Stimulated activated CD4-positive, alpha-beta T cell treated with anti-CD3 and anti-CD28 coated beads, Interleukin-4, amount 100 ng/mL, for 1 hour (primary cell): ENCODE results near the gene RIPOR3.
A peak's percentile ranks its signal among the peaks of the same experiment; 100 is the strongest.
"Not testable (repeated sequence)": the region's sequence is repeated elsewhere in the genome, so short reads cannot be mapped to it uniquely, and the experiment has no call there.

ENCODE experiments used
- DNase-seq: peaks from one replicate; pipeline ENCODE4 v3.0.0-alpha.2; 2020

Gene RIPOR3

DNA sequence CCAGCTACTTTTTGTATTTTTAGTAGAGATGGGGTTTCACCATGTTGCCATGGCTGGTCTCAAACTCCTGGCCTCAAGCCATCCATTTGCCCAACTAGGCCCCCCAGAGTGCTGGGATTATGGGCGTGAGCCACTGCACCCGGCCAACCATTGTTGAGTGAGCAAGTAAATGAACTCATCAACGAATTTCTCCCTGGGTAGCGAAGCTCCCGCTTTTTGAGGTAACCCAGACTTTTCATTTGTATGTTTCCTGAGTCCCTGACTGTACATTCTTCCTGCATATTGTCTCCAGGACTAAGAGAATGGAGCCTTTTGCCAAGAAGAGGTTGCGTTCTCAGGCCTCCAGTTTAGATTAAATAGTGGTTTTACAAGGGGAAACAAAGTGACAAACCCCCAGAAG lies 36.4 kb downstream of the RIPOR3 start:
- DNase-seq, result no peak

DNA sequence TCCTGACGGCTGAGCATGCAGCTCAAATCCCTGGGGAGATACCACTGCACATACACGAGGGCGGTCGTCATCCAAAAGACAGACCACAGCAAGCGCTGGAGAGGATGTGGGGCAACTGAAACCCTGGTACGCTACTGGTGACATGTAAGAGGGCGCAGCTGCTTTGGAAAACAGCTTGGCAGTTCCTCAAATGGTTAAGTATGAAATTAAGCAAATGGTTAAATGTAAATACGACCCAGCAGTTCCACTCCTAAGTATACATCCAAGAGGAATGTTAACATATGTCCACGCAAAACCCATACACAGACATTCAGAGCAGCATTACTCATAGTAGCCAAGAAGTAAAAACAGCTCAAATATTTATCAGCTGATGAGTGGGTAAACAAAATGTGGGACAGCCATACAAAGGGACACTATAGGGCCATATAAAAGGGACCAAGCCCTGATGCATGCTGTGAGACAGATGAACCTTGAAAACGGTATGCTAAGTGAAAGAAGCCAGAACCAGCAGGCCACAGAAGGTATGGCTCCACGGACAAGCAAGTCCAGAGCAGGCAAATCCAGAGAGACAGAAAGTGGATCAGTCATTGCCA lies 38.5 kb downstream of the RIPOR3 start:
- DNase-seq, result no peak

GRCh38 chr20:50651676-50652075 lies 39.7 kb downstream of the RIPOR3 start:
- no peak for DNase-seq

GRCh38 chr20:50649590-50649989 lies 41.8 kb downstream of the RIPOR3 start:
- DNase-seq, result no peak

DNA sequence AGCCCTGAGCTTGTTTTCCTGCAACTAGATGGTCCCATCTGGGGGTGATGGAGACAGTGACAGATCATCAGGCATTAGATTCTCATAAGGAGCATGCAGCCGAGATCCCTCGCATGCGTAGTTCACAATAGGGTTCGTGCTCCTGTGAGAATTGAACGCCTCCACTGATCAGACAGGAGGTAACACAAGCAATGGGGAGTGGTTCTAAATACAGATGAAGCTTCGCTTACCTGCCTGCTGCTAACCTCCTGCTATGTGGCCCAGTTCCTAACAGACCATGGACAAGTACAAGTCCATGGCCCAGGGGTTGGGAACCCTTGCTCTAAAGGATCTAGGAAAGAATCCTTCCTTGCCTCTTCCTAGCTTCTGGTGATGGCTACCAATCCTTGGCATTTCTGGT lies 42.7 kb downstream of the RIPOR3 start:
- DNase-seq, result no peak

DNA sequence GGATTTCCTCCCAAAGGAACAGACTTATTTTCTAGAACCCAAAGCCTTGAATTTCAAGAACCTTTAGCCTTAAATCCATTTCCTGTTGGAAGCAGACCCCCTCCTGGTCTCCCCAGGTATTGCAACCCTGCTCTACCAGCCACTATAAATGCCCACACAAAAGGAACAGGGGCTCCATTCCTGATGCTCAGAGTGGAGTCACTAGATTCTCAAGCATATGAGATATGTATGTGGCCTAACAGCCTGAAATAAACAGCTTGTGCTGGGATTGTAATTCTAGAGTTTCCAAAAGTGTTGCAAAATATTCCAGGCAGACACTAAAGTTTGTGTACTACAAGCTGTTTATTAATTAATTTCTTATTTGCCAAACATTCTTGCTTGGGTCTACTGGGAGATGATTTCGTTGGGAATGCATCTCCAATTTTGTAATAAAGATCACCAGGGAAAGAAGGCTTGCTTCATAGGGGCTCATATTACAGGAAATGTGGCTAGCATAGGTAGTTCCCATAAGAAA lies 44.8 kb downstream of the RIPOR3 start:
- DNase-seq, result no peak

- no peak for DNase-seq
These were observed 45.9 kb downstream of the RIPOR3 start for GRCh38 chr20:50645253-50646068.

DNA sequence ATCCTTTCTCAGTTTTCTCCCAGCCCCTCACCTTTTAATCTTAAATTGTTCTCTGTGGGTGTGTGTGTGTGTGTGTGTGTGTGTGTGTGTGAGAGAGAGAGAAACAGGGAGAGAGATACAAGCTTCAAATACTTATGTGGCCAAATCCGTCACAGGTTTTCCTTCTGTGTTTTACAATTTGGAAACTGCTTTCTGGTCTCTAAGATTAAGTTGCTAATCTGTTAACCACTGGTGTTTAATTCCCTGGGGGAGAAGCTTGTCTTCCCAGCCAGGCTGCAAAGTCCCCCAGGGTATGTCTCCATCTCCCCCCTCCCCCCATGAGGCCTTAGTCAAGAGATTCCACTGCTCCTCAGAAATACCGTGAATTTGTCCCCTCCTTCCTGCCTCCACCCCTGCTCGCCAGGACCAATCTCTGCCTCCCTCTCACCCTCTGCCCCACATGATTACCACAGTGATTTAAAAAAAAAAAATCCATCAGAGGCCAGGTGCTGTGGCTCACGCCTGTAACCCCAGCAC lies 49.0 kb downstream of the RIPOR3 start:
- DNase-seq, result no peak

DNA sequence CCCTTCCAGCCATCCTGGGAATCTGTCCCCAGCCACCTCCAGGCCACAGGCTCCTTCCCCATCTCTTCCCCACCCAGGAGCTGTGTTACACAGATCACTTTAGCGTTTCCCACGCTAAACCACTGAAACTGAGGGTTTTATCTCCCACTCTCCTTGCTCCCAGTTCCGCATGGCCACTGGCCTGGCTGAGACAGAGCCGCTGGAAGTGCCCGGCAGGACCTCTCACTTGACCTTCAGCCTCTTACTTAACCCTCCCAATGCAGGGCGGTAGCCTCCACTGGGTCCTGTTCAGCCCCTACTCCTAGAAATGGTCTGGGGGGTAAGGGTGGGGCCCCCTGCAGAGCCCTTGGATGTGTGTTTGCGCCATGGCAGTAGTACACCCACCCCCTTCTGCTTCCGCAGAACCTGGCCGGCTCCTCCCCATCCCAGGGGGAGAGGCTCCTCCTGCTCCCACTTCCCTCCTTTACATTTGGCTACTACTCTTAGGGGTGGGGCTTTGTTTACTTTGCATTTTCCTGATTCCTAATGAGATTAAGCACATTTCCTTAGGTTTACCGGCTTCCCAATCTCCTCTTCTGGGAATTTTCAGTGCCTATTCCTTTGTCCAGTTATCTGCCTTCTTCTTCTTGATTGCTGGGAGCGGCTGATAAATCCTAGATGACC lies 49.6 kb downstream of the RIPOR3 start:
- DNase-seq, result not testable (repeated sequence)

DNA sequence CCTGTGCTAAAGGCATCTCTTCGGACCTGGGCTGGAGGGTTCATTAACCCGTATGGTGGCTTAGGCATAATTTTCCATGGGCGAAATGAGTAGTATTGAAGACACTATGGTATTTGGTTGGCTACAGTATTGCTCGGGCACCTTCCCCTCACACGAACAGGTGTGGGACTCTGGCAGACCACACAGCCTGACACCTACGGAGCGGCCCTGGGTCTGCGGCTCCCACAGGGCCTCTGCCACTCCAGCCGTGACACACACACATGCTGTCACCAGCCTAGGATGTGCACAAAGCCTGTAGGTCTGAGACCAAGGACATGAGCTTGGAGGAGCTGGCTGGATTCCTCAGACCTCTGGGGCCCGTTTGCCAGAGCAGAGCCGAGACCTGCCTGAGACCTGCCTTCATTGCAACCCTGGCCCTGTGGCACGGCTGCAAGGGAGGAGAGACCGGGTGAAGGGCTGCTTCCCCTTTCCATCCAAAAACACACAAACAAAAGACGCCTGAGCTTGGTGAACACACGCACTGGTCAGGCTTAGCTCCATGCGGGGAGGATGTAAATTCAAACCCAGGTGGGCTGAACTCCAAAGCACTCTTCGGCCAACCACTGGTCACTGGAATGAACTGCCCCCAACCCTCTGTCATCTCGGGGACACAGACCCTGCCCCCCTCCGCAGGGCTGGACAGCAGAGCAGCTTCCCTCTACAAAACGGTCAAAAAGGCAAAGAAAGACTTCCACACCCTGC lies 51.2 kb downstream of the RIPOR3 start:
- DNase-seq, result not testable (repeated sequence)

GRCh38 chr20:50638015-50638847 lies 53.1 kb downstream of the RIPOR3 start:
- DNase-seq, result not testable (repeated sequence)

GRCh38 chr20:50636601-50637540 lies 54.5 kb downstream of the RIPOR3 start:
- DNase-seq, result no peak

GRCh38 chr20:50635676-50636600 lies 55.4 kb downstream of the RIPOR3 start:
- peak; percentile 59 for DNase-seq

DNA sequence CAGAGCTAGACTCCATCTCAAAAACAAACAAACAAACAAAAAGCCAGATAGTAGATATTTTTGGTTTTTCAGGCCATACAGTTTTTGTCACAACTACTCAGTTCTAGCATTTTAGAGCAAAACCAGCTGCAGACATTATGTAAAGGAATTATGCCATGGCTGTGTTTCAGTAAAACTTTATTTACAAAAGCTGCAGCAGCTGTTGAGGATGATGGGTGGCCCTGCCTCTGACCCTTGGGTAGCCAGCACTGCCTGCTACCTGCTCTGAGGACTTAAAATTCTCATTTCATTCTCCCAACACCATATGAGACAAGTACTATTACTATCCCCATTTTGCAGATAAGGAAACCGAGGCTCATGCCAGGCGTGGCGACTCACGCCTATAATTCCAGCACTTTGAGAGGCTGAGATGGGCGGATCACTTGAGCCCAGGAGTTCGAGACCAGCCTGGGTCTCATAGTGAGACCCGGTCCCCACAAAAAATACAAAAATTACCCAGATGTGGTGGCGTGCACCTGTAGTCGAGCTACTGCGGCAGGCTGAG lies 56.3 kb downstream of the RIPOR3 start:
- no peak for DNase-seq

GRCh38 chr20:50634191-50634590 lies 57.2 kb downstream of the RIPOR3 start:
- DNase-seq, result no peak

DNA sequence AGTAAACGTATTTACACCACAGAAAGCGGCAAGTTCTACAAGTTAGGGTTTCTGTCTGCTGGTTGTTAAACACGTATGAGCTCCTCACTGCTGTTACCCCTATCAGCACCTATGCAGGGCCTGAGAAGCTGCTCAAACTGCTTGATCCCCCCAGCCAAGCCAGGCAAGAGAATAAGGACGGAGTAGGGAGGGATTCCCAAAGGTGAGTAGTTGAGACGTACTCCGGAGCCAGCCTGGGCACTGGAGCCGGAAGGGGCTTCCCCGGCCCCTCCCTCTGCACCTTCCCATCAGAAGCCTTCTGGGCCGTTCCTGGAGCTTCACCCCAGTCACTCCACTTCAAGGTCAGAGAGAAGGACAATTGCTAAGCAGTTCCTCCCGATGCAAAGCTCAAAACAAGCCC lies 58.0 kb downstream of the RIPOR3 start:
- no peak for DNase-seq

DNA sequence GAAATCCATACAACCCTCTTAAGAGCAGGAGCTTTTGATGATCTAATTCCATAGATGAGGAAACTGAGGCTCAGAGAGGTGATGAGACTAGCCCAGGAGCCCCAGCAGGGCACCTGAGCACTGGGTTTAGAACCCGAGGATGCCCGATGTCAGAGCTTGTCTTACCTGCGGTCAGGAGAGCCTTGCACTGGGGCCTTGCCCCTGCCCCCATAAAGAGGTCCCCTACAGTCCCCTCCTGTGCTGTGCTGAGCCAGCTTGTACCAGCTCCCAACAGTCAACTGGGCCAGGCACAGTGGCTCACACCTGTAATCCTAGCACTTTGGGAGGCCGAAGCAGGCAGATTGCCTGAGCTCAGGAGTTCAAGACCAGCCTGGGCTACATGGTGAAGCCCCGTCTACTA lies 58.6 kb downstream of the RIPOR3 start:
- DNase-seq, result no peak

DNA sequence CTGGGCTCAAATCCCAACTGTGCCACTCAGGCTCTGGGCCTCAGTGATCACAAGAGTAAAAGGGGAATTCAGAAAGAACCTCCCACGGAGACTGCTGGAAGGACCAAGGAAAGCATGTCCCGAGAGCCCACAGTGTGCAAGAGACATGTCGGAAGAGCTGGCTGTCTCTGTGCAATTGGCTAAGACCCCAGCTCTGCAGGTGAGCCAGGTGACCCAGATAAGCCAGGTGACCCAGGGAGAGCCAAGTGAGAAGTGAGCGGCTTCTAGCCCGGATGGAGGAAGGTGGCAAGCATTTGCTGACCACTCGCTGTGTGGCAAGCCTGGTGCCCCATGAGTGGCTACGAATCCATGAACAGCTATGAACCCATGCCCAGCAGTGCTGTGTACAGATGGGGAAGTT lies 59.1 kb downstream of the RIPOR3 start:
- DNase-seq, result no peak

GRCh38 chr20:50630578-50631263 lies 60.6 kb downstream of the RIPOR3 start:
- no peak for DNase-seq
